Iris pigment epithelial cell (primary cell): ENCODE measurements around the gene CBL.
"Not testable (repeated sequence)": the region's sequence is repeated elsewhere in the genome, so short reads cannot be mapped to it uniquely, and the experiment has no call there.

Experiments
- DNase-seq: peaks from one replicate; pipeline ENCODE4 v3.0.0-alpha.2; 2011; ENCODE audit warnings: low read depth

The CBL gene

DNA sequence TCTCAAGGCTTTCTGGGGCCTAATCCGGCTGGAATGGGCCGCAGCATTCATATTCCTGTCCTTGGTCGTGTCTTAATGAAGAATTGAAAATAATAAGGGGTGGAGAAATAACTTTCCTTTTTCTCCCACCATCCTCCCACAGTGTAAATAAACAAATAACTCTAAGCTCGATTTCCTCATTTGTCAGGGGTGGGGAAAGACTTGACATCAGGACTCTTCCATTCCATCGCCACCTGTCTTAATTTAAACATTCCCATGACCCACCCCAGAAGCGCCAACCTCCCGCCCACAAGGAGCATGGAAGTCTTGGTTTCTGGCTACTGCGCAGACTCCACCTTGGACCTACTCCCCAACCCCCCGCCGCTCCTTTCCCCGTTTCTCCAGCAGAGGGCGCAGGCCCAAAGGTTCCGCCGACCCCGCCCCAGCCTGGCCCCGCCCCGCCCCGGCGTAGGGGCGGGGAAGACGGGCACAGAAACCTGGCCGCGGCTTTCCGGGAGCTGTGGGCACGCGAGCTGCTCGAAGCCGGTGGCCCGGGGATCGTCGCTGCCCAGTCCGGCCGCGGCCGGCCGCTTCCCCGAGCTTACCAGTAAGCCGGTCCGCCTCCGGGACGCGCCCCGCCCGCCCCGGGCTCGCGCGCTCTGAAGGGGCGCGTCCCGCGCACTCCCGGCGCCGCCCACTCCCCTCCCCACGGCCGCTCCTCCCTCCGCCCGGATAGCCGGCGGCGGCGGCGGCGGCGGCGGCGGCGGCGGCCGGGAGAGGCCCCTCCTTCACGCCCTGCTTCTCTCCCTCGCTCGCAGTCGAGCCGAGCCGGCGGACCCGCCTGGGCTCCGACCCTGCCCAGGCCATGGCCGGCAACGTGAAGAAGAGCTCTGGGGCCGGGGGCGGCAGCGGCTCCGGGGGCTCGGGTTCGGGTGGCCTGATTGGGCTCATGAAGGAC lies at the start of gene CBL:
Gene CBL (plus strand): TSS at position 766 of the 937 bp plus-strand sequence. CDS start 79 bp downstream, at position 845.
- DNase-seq: peak; percentile 83

DNA sequence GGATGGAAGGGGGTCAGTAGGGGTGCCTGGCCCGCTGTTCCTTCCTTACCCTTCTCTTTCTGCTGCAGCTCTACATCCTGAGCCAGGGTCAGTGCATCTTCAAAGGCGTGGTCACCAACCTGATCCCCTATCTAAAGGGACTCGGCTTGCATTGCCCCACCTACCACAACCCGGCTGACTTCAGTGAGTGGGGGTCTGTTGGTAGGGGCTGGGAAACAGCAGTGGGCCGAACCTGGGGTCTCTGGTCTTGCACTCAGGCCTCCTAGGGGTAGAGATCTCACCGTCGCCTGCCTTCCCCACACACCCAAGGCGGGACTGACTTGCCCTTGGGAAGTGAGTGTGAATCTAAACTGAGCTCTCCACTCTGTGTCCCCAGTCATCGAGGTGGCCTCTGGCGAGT lies 49.6 kb upstream of the CBL start:
- DNase-seq: no peak

GRCh38 chr11:119157063-119157462 lies 49.1 kb upstream of the CBL start:
- no peak for DNase-seq

GRCh38 chr11:119158467-119158866 lies 47.7 kb upstream of the CBL start:
- no peak for DNase-seq

DNA sequence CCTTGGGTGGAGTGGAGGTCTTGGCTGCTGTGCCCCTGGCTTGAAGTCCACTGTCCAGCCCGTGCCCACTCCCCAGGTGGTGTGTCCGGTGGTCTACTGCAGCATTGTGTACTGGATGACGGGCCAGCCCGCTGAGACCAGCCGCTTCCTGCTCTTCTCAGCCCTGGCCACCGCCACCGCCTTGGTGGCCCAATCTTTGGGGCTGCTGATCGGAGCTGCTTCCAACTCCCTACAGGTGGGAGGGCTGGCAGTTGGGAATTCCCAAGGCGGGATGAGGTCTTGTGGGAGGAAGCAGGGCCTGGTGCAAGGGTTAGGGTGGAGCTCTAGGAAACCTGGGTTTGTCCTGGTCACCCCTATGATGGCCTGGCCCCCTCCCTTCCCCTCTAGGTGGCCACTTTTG lies 46.0 kb upstream of the CBL start:
- DNase-seq: no peak

DNA sequence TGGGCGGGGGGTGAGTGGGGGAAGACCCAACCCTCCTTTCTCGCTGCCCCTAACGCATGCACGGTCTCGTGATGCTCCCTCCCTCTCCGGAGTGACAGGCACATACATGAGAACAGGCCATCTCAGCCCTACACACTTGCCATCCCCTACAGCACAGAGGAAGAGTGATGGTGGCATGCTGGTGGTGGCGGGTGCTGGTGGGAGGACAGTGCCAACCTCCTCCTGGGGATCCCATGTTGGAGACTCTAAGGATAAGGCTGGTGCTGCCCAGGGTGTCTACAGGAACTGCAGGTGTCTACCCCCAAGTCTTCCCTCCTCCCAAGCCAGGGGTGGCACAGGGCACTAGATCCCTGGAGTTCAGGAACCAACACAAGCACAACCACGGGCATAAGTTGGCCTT lies 44.3 kb upstream of the CBL start:
- no peak for DNase-seq

GRCh38 chr11:119166368-119167076 lies 39.6 kb upstream of the CBL start:
- DNase-seq: peak; percentile 76

GRCh38 chr11:119167077-119167458 lies 39.1 kb upstream of the CBL start:
- DNase-seq: not testable (repeated sequence)

DNA sequence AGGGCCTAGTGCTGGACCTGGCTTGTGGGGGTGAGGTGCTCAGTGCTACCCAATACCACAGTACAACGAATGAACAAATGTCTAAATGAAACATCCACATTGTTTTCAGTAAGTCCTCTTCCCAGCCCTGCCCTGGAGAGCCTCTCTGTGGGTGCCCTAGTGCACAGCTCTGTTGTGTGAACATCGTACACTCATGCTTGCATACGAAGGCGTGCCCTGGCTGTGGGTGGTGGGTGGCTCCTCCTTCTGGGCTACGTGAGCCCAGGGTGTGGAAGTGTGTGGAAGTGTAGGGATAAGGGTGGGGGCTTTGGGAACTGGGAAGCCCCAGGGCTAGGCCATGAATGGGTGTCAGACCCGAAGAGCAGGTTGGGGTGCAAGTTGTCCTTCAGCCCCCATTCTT lies 38.2 kb upstream of the CBL start:
- no peak for DNase-seq

- DNase-seq: peak; percentile 81
These were observed 37.5 kb upstream of the CBL start, which contains the start of gene NLRX1 for GRCh38 chr11:119168471-119169281. NLRX1 (plus strand) TSS chr11:119168725; CDS start chr11:119171404, 2,679 bp downstream.

GRCh38 chr11:119169282-119169719 lies 36.8 kb upstream of the CBL start:
- DNase-seq: no peak

- DNase-seq: no peak
These were observed 33.6 kb upstream of the CBL start for GRCh38 chr11:119172513-119172912.

- DNase-seq: no peak
These were observed 32.7 kb upstream of the CBL start for GRCh38 chr11:119173453-119173852.

DNA sequence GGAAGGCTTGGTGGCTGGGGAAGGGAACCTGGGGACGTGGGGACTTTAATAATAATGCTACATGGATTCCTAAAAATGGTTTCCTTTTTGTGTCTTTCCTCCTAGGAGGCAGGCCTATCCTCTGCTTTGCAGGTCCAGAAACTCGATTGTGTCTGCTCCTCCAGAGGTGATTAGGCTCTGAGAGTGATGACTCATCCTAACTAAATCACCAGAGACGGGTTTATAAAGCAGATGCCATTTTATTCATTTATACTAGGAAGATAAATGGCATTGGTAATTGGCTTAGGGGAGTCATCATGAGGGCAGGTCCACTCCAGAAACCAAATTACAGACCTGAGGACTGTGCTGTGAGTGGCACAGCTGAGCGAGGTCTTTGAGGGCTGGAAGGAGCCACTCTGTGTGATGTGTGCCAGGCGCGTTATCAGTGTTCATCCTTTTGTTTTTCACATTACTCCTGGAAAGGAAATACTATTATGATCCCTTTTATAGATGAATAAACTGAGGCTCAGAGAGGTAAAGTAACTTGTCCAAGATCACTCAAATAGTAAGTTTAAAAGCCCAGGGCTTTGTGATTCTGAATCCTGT lies 30.6 kb upstream of the CBL start:
- DNase-seq: peak; percentile 39

GRCh38 chr11:119178166-119178680 lies 27.9 kb upstream of the CBL start:
- no peak for DNase-seq

DNA sequence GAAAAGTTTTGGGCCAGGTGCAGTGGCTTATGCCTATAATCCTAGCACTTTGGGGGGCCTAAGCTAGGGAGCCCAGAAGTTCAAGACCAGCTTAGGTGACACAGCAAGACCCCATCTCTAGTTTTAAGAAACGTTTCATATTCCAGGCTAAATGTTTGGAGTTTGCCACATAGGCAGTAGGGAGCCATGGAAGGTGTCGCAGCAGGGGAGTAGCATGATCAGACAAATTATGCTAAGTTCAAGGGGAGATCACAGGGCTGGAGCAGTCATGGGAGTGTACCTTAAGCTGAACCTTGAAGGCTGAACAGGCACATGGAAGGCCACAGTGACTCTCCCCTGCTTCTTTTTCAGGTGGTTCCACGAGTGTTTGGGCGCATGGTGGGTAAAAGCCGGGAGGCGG lies 26.8 kb upstream of the CBL start:
- no peak for DNase-seq

- DNase-seq: no peak
These were observed 26.2 kb upstream of the CBL start for GRCh38 chr11:119179983-119180382.

- no peak for DNase-seq
These were observed 25.1 kb upstream of the CBL start for GRCh38 chr11:119180729-119181676.

- no peak for DNase-seq
These were observed 24.3 kb upstream of the CBL start for GRCh38 chr11:119181677-119182412.

GRCh38 chr11:119184399-119184798 lies 21.7 kb upstream of the CBL start:
- DNase-seq: not testable (repeated sequence)
